HG02973 (cell line): Measurements from ENCODE around the gene C16orf74.

Experiments
- ATAC-seq: cut with Tn5 transposase; IDR thresholded peaks from one replicate; pipeline ENCODE4 v1.9.1; 2021; ENCODE audit warnings: moderate library complexity; ENCODE audit not compliant: unreplicated experiment

The C16orf74 gene

DNA sequence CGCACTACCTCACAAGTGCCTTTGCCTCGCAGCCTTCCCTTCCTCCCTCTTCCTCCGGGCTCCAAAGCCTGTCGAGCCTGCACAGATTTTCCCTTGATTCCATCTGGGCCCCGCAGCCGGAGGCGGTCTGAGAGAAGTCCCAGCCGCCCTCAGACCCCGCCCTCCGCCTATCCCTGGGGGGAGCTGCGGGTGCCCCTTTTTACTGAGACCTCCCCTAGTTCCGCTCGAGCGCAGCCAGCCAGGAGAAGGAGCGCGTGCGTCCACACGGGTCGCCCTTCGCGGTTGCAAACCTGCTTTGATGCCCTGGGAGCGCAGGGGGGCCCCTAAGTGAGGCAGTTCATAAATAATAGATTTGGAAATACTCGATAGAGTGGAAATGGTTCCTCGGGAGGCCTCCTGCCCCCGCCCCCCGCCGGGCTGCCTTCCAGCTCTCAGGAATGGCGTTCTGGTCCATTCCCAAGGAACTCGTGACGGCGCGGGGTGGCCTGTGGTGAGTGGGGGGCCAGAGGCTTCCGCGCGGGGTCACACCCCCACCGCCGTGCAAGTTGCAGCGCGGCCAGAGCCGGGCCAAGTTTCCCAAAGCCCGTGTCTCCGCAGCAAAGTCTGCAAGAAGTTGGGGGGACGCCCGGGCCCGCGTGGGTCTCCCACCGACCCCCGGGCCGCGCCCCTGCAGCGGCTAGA, 610 bp downstream of the C16orf74 start:
- ATAC-seq = no peak

DNA sequence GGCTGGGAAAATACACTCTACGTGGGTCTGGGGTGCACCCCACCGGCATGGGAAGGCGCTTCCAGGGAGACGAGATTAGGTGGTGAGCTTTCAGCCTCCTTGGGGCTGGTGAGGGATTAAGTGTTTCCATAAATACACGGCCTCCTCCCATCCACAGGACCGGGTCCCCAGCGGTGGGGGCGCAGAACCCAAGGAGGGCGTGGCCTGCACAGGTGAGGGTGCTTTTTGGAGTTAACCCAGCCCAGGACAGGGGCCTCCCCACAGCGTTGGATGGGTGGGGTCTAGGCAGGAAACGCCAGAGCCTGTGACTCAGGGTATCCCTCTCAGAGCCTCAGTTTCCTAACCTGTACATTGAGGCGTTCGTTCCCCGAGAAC, 1.1 kb downstream of the C16orf74 start:
- no peak for ATAC-seq

DNA sequence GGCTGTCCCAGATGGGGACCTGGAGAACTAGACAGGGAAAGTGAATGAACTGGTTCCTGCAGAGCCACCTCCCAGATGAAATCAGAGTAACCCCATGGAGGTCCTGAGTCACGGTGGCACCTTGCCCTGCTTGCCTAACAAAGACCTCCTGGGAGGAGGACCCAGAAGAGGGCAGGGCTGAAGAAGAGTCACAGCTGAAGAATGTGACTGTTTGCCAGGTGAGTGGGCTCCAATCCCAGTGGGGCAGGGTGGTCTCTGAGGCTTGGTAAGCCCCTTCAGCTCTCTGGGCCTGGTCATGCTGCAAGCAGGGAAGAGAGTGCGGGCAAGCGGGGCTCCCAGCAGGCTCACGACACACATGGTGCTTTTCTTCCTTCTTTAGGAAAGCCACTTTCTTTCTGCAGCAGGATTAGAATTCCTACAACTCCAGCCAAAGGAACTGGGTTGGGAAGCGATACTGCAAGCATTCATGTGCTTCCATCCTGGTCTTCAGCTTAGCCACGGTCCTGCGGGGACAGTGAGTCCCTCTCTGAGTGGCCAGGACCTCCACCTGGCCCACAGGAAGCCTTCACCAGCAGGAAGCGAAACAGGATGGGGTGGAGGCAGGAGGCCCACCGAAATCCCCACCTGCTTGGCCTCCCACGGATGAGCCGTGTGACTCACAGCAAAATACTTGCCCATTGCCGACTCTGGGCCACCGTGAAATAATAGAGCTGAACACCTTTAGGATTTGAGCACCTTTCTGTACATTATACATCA, 4.3 kb downstream of the C16orf74 start:
- no peak for ATAC-seq

DNA sequence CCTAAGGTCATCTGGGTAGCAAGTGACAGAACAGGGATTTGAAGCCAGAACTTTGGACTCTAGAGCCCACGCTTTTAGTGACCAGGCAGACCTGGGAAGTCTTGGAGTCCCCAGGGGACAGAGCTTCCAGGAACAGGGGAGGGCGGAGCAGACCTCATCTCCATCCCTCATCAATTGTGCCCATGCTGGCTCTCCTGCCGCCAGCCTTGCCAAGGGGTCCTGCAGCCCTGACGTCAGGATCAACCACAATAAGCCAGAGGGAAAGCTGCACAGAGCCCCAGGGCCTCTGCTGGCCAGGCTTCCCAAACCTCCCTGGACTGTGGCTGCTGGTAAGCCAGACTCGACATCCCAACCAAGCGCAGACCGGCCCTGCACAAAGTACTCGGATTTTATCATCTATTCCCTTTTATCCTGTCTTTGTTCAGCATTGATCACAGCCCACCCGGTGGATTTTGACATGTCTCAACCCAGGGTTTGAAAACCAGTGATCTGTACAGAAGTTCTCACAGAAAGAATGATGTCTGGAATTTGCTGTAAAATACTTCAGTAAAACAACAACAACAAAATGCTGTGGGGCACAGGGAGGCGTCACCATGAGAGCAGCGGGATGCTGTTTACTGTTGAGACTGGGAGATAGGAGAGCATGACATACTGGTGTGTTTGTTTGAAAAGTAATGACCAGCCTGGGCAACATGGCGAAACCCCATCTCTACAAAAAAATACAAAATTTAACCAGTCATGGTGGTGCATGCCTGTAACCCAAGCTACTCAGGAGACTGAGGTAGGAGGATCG, 11.8 kb downstream of the C16orf74 start:
- no peak for ATAC-seq

DNA sequence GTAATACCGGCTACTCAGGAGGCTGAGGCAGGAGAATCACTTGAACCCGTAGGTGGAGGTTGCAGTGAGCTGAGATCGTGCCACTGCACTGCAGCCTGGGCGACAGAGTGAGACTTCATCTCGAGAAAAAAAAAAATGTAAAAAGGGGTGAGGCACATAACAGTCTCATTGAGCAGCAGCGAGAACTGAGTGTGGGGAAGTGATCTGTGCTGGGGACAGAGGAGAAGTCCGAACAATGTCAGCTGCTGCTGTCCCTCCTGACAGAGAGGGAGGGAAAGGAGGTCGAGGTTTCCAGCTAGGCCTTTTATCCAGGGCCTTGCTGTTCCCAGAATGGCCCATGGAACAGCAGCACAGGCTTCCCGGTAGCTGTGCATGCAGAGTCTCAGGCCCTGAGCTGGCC, 14.0 kb downstream of the C16orf74 start:
- no peak for ATAC-seq

DNA sequence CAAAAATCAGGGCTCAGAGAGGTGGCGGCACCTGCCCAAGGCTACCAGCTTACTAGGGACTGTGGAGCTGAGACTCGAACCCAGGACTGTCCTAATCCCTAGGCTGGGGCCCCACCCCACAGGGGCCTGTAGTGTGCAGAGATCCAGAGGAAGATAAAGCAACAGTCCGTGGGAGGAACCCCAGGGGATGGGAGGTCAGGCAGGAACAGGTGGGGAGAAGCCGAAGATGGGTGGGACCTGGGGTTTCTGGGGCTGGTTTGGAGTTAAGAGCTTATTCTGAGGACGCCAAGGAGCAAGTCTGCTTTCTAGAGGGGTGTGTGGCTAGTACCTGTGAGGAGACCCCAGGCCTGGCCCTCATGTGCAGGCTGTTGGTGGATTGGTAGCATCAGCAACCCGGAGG, 14.9 kb downstream of the C16orf74 start:
- no peak for ATAC-seq

DNA sequence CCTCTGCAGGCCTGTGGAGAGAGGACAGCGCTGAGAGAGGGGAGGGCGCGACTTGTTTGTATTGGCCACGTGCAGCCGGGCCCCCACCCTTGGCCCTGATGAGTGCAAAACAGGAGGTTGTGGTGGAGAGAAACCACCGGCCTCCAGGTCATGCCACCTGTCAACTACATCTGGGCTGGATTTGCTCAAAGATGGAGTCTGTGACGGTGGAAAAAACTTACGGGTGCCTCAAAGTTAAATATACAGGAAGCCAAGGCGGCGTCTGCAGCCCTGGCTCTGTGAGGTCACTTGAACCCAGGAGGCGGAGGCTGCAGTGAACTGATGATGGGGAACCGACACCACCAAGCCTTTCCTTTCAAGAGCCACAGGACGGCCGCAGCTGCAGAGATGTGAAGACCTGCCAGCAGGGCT, 15.7 kb downstream of the C16orf74 start:
- no peak for ATAC-seq

DNA sequence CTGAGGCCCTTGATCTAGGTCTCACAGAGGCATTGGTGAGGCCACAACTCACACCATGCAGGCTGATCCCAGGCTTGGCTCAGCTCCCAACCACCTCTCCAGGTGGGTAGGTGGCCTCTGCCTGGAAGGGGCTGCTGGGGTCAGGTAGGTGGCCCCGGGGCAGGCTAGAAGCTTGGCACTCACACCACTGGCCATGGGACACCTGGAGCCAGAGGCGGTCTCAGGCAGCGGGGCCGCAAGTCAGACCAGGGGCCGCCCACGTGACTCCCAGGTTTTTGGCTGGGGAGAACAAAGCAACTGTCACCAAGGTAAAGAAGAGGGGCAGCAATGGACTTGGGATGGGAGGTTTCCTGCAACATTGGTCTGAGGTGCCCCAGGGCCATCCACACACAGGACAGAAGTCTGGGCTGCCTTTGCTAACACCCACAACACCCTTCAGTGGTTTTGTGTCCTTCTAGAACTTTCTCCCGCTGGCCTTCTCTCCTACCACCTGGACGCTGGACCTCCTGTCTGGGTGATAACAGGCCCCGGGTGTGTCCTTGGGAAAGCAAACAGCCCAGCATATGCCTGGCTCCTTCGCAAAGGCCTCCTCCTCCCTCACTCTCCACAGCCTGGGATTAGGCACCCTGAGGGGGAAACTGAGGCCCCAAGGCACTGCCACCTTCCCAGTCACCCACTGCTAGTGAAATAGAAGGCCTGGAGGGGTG, 16.4 kb downstream of the C16orf74 start:
- ATAC-seq = no peak

DNA sequence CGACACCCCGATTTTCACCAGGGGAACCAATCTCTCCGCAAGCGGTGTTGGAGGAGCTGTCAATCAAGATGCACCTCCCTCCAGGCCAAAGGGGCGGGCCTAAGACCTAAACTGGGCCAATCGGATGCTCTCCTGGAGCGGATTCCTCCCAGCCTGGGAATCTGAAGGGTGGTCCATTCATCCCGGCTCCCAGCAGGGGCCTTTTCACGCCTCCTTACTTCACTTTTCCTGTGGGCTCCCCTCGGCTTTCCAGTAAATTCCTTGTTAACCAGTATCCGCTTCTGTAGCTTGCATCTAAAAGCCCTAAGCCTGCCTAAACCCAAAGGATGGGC, 17.1 kb downstream of the C16orf74 start:
- ATAC-seq = no peak

DNA sequence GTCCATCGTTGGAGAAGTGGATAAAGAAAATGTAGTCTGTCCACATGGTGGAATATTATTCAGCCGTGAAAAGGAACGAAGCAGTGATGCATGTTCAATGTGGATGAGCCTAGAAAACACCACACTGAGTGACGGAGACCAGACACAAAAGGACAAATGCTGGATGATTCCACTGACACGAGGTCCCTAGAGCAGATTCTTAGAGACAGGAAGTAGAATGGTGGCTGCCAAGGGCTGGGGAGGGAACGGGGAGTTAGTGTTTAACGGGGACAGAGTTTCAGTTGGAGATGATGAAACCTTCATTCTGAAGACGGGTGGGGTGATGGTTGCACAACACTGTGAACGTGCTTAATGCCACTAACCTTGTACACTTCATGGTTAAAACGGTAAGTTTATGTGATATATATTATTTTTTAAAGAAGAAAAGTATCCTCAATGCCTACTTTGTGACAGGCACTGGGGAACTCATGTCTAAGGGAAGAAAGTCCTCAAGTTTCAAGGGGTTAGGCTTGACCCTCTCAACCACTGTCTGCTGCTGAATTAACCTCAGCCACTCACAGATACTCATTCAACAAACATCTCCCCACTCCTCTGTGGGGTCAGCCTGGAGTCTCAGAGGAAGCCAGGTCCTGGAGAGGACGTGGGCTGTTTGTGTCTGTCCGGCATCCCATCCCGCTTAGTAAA, 17.6 kb downstream of the C16orf74 start:
- no peak for ATAC-seq

DNA sequence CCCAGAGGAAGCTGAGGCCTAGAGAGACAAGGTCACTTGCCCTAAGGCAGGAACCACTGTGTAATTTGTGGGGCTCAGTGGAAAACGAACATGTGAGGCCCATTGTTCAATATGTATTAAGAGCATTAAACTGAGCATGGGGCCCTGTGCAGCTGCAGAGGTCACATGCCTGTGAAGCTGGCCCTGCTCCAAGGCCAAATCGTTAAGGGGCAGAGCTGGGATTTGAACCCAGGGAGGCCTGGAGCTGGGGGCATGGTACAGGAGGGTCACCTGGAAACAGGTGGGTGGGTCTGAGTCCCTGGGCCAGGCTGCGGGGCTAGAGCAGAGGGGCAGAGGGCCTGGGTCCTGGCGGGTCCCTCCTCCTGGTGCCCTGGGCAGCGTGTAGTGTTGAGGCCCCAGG, 19.7 kb downstream of the C16orf74 start:
- ATAC-seq = no peak

DNA sequence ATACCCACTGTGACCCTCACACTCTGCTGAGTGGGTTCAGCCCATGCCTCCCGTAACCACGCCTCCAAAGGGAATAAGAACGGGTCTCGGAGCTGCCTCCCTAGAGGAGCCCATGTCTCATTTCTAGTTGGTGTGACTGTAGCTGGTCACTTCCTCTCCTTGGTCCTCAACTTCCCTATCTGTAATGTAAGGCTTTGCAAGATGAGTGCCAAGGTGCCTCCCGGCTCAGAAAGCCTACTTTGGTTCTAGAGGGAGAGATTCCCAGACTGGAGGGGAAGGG, 20.8 kb downstream of the C16orf74 start:
- no peak for ATAC-seq

DNA sequence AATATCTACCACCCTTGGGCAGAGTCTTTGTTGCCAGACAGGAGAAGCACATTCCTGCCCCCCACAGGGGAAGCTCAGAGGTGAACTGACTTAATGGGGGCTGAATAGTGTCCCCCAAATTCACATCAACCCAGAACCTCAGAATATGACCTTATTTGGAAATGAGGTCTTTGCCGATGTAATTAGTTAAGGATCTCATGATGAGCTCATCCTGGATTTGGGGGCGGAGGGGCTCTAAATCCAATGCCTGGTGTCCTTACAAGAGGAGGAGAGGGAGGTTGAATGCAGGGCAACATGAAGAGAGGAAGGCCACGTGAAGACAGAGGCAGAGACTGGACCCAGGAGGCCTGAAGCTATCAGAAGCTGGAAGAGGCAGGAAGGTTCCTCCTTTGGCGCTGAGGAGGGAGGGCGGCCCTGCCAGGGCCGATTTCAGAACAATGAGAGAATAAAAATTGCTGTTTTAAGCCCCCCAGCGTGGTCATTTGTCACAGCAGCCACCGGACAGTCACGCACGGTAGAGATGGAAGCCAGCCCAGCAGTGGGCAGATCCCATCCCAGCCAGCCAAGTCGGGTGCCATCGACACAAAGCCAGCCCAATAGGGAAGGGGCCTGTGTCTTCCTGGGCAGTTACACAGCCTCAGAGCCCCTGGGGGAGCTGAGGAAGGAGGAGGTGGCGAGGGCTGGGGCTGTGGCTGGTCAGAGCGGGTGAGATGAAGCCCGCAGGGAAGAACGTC, 21.3 kb downstream of the C16orf74 start:
- ATAC-seq = no peak

DNA sequence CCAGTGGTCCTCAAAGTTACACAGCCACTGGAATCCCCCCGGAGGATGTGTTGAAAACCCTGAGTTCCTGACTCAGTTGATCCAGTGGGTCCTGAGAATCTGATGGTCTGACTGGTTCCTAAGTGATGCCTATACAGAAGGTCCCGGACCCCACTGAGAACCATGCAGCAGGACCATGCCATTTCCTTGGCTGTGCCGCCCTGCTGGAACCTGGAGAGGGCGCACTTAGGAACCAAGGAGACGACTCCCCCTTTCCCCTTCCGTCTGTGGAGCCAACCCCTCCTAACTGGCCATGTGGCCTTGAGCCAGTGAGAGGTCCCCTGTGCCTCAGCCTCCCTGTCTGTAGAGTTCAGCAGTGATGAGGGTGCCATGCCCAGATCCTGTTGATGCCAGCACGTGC, 22.0 kb downstream of the C16orf74 start:
- ATAC-seq = no peak

DNA sequence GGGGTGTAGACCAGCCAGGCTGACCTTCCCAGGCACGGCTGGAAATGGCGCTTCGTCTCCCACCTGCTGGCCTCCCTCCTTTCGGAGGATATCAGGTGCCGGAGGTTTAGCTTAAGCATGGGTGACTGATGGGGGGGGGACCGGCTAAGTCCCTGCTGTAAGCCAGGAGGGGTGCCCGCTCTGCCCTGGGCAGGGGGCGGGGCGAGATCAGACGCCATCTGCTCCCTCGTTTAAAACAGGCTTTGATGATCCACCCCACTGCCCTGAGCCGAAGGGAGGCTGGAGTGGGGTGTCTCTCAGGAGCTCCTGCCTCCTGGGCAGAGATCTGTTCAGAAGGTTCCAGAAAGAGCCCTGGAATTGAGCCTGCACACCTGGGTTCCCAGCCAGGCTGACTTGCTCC, 26.0 kb downstream of the C16orf74 start:
- no peak for ATAC-seq

DNA sequence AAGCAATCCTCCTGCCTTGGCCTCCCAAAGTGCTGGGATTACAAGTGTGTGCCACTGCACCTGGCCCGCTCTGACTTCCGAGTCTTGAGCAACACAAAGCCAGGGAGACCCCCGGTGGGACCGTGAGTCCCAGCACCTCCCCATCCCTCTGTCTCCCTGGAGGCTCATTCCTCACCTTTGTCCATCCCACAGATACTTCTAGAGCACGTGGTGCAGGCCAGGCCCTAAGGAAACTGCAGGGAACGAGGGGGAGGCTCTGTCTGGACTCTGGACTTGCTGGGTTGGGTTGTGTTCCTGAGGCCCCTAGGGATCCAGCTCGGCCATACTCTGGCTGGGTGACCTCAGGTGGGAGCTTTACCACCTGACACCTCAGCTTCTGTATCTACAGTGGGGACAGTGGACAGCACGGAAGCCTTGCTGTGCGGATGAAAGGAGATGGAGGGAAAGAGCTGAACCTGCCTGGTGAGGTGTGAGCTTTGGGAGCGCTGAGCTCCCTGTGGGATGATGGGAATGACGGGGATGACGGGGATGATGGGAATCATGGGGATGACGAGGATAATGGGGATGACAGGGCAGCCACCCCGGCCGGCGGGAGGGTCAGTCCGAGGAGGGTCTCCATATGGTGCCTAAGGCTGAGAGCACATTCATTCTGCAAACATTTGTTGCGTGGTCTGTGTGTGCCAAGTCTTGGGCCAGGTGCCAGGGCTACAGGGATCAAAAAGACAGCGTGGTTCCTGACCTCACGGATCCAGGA, 26.6 kb downstream of the C16orf74 start:
- no peak for ATAC-seq

DNA sequence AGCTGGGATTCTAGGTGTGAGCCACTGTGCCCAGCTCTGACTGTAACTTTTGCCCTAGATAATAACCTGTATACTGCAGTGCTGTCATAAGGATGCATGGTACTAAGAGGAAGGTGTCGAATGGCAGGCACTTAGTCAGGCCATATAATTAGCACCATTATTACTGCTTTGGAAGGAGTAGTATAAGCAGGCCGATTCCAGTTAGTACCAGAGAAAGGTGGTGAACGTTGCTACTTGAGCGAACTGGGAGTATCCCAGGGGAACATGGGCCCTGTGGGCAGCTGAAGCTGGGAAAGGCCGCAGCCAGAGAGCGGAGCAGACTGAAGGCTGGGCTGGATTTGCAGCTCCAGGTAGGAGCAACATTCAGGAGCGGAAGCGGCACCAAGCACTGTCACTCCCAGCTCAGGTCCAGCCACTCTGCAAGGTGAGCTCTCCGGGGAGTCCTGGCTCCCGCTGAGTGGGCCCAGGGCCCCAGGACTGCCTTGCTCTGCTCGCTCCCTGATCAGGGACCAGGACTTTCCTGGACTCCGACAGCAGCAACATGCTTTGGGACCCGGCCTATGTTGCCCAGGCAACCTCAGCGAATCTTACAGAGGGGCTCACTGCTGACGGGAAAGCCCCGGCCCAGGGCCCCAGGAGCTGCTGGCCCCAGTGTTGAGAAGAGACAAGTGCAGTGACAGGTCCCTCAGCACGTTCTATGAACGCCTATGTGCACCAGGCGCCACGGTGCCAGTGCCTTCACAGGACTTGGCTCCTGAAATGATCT, 28.6 kb downstream of the C16orf74 start:
- no peak for ATAC-seq

DNA sequence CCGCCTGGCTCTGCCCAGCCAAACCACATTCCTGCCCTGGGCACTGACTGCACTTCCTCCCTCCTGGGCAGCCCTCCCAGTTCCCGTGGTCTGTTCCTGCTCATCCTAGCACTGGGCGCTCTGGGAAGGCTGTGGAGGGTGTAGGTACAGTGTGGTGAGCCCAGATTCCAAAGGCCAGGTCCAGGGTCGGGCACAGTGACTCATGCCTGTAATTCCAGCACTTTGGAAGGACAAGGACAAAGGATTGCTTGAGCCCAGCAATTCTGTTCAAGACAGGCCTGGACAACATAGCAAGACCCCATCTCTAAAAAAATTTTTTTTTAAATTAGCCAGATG, 30.6 kb downstream of the C16orf74 start:
- ATAC-seq = no peak

DNA sequence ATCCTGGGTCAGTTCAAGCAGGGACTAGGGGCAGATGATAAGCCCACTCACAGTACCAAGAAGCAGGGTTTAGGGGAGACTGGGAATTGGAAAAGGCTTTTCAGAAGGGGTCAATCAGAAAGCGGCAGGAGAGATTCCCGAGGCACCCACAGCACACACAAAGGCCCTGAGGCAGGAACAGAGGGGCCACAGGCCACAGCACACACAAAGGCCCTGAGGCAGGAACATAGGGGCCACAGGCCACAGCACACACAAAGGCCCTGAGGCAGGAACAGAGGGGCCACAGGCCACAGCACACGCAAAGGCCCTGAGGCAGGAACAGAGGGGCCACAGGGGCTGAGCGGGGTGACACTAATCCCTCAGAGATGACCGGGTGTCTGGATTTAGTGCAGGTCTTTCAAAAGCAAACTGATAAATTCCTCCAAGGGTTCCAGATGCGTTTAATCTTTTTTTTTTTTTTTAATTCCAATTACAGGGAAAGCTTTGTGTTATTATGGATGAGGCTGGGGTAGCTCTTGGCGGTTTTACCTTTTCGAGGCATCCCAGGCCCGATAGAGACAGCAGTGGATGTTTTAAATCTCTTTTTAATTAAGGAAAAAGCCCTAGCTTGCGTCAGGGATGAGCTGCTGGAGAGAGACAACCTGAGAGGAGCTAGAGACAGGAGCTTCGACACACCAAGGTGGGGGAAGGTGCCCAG, 31.1 kb downstream of the C16orf74 start:
- ATAC-seq = no peak
